Fibroblast of lung (primary cell): ENCODE data around the gene STARD9. TPM values are rescaled to one million over a fixed set of nuclear protein-coding genes. Genes with fewer than 3 reads are reported as not detected.
A peak's percentile ranks its signal among the peaks of the same experiment; 100 is the strongest.

ENCODE experiments used
- DNase-seq, 2 donors: peaks; one replicate each; pipeline versions ENCODE4 v3.0.0 to v3.0.0-alpha.2; 2010; ENCODE audit warnings: low read depth in 2 of 2
- H2AFZ ChIP-seq: 2 replicates; pipeline ENCODE4 v1.5.1; 2012; ENCODE audit warnings: low read length, control low read depth, inconsistent platforms
- H3K27ac ChIP-seq: 2 replicates; pipeline ENCODE4 v1.5.1; 2011; ENCODE audit warnings: low read length, control low read depth; ENCODE audit not compliant: insufficient read depth
- H3K27me3 ChIP-seq: 2 replicates; pipeline ENCODE4 v1.5.1; 2011; ENCODE audit warnings: mild to moderate bottlenecking, low read length; ENCODE audit not compliant: control insufficient read depth, insufficient read depth
- H3K36me3 ChIP-seq: 2 replicates; pipeline ENCODE4 v1.5.1; 2011; ENCODE audit warnings: low read length; ENCODE audit not compliant: control insufficient read depth, insufficient read depth
- H3K4me1 ChIP-seq: 2 replicates; pipeline ENCODE4 v1.5.1; 2011; ENCODE audit warnings: low read length; ENCODE audit not compliant: control insufficient read depth, insufficient read depth; ENCODE audit errors: extremely low read depth
- H3K4me2 ChIP-seq: 2 replicates; pipeline ENCODE4 v1.5.1; 2011; ENCODE audit warnings: low read length, control low read depth; ENCODE audit not compliant: insufficient read depth; ENCODE audit errors: extremely low read depth
- H3K4me3 ChIP-seq, 4 experiments: fragments of 200-600 bp in 1 of 4; sonication (generic) in 1 of 4; replicated peaks in 1 of 4; 2 replicates each; pipeline ENCODE4 v1.5.1; 2011 to 2016; ENCODE audit warnings: low read length in 4 of 4, low read depth in 3 of 4, mild to moderate bottlenecking in 3 of 4, control low read depth in 2 of 4, inconsistent platforms in 1 of 4, mixed read lengths in 1 of 4; ENCODE audit not compliant: insufficient read depth in 1 of 4; ENCODE audit errors: control extremely low read depth in 1 of 4
- H3K79me2 ChIP-seq: 2 replicates; pipeline ENCODE4 v1.5.1; 2012; ENCODE audit warnings: mild to moderate bottlenecking, low read length, inconsistent platforms; ENCODE audit not compliant: control insufficient read depth, insufficient read depth
- H3K9ac ChIP-seq: 2 replicates; pipeline ENCODE4 v1.5.1; 2011; ENCODE audit warnings: mild to moderate bottlenecking, low read length, control low read depth; ENCODE audit not compliant: insufficient read depth
- H3K9me3 ChIP-seq: 2 replicates; pipeline ENCODE4 v1.5.1; 2012; ENCODE audit warnings: low read depth, low read length; ENCODE audit not compliant: control insufficient read depth, insufficient read depth
- H4K20me1 ChIP-seq: 2 replicates; pipeline ENCODE4 v1.5.1; 2011; ENCODE audit warnings: low read length; ENCODE audit not compliant: control insufficient read depth, insufficient read depth; ENCODE audit errors: extremely low read depth
- EZH2 ChIP-seq: IDR thresholded peaks from 2 replicates; pipeline ENCODE4 v1.5.1; 2012; ENCODE audit warnings: low read length, control low read depth, mild to moderate bottlenecking; ENCODE audit errors: missing control alignments
- polyA plus RNA-seq, 2 donors: library from polyadenylated mRNA; depleted of rRNA in 1 of 2; stranded (reverse) in 1 of 2; unstranded in 1 of 2; fragments of >200 nt; gene quantifications; 2 replicates each; pipeline ENCODE4 v1.2.1, GENCODE V29; 2011 to 2012; ENCODE audit warnings: missing spikeins in 1 of 2
- total RNA-seq: library from RNA; depleted of rRNA; stranded (reverse); fragments of >200 nt; gene quantifications from 2 replicates; pipeline ENCODE4 v1.2.1, GENCODE V29; 2014
- TF ChIP-seq, protein P1 (sequence below), 2 donors: IDR thresholded peaks in 1 of 2; conservative IDR thresholded peaks in 1 of 2; 1 replicate in 1 of 2; 2 replicates in 1 of 2; pipeline ENCODE4 v1.5.1; 2011 to 2012; ENCODE audit warnings: low read length in 2 of 2, control low read depth in 1 of 2, inconsistent platforms in 1 of 2, low read depth in 1 of 2, mild to moderate bottlenecking in 1 of 2

STARD9 gene
- total and polyA plus RNA-seq, 2 donors (not counting 1 experiment from before 2014, with no cell fraction given), result 2.5 to 8.3 TPM

GRCh38 chr15:42605796-42606195 lies 30.4 kb downstream of the STARD9 start:
- Histone ChIP-seq H3K27ac (no peak overlapping the region), H3K4me2 (peak overlapping the region; percentile 25)

GRCh38 chr15:42608110-42608531 lies 32.7 kb downstream of the STARD9 start:
- TF ChIP-seq, protein P1, sequence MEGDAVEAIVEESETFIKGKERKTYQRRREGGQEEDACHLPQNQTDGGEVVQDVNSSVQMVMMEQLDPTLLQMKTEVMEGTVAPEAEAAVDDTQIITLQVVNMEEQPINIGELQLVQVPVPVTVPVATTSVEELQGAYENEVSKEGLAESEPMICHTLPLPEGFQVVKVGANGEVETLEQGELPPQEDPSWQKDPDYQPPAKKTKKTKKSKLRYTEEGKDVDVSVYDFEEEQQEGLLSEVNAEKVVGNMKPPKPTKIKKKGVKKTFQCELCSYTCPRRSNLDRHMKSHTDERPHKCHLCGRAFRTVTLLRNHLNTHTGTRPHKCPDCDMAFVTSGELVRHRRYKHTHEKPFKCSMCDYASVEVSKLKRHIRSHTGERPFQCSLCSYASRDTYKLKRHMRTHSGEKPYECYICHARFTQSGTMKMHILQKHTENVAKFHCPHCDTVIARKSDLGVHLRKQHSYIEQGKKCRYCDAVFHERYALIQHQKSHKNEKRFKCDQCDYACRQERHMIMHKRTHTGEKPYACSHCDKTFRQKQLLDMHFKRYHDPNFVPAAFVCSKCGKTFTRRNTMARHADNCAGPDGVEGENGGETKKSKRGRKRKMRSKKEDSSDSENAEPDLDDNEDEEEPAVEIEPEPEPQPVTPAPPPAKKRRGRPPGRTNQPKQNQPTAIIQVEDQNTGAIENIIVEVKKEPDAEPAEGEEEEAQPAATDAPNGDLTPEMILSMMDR (conservative IDR thresholded peaks at IDR 0.05 in 1 of 2, IDR thresholded peaks at IDR 0.05 in 1 of 2; ENCODE audit: low read depth in 1 of 2, low read length in 2 of 2), result no peak
- no peak for TF ChIP-seq EZH2
- Histone ChIP-seq H3K27me3 (no peaks in the 10 kb centered on the region), H3K4me1 (peaks cover 4% of the 10 kb centered on the region), H3K27ac (no peak overlapping the region), H3K4me3 (no peak overlapping the region), H3K36me3 (no peaks in the 10 kb centered on the region), H3K9me3 (no peaks in the 10 kb centered on the region), H3K4me2 (no peak overlapping the region), H2AFZ (no peak overlapping the region), H3K79me2 (no peaks in the 10 kb centered on the region), H3K9ac (no peak overlapping the region), H4K20me1 (no peaks in the 10 kb centered on the region)
- peak in 1 of 2 donors; percentile 75 for DNase-seq

More at GRCh38 chr15:42605796-42606195, 30.4 kb downstream of the STARD9 start:
- no peak for TF ChIP-seq EZH2
- TF ChIP-seq, protein P1 (conservative IDR thresholded peaks at IDR 0.05 in 1 of 2, IDR thresholded peaks at IDR 0.05 in 1 of 2; ENCODE audit: low read depth in 1 of 2, low read length in 2 of 2), result no peak
- no peak overlapping the region for H3K9ac ChIP-seq
- H3K36me3 ChIP-seq, result no peaks in the 10 kb centered on the region
- H3K79me2 ChIP-seq, result no peaks in the 10 kb centered on the region
- H3K27me3 ChIP-seq, result no peaks in the 10 kb centered on the region
- no peak overlapping the region for H3K4me3 ChIP-seq
- no peaks in the 10 kb centered on the region for H3K9me3 ChIP-seq
- no peak for DNase-seq
- peaks cover 4% of the 10 kb centered on the region for H3K4me1 ChIP-seq
- no peaks in the 10 kb centered on the region for H4K20me1 ChIP-seq
- H2AFZ ChIP-seq, result peak overlapping the region; percentile 31

DNA sequence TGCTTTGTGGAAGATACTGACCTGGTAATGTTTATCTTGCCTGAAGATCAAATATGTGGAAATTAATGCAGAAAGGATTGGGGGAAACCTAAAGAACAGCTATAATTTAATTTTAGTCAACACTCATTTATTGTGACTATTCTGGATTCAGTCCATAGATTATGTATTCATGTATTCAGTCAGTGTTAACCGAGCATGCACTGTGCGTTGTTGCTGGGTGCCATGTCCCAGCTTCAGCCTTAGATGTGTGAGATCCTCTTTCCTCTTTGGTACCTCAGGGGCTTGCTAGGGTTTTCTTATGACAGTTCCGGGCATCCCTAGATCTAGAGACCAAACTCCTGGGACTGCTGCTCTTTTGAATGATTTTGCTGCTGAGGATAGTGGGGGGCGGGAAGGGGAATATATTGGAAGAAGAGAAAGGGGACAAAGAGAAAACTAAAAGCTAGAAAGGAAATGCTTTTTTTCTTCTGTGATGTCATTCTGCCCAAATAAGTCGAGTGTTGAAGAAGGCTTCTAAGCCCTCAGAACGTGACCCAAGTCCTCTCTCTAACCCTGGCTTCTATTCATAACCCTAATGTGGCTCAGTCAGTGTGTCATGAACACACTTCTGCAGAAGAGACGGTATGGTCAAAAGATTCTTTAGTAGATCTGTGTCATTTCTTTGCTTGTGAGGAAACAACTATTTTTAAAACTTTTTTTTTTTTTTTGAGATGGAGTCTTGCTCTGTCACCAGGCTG lies 33.5 kb downstream of the STARD9 start:
- no peak overlapping the region for H3K9ac ChIP-seq

More for the DNA sequence above, 33.5 kb downstream of the STARD9 start:
- Histone ChIP-seq H4K20me1 (no peaks in the 10 kb centered on the region), H3K79me2 (no peaks in the 10 kb centered on the region), H3K4me2 (no peak overlapping the region), H3K9me3 (no peaks in the 10 kb centered on the region), H3K27ac (no peak overlapping the region), H3K27me3 (no peaks in the 10 kb centered on the region), H2AFZ (no peak overlapping the region), H3K4me1 (peaks cover 4% of the 10 kb centered on the region), H3K36me3 (no peaks in the 10 kb centered on the region), H3K4me3 (no peak overlapping the region)
- DNase-seq, result no peak
- no peak for TF ChIP-seq EZH2
- TF ChIP-seq, protein P1 (conservative IDR thresholded peaks at IDR 0.05 in 1 of 2, IDR thresholded peaks at IDR 0.05 in 1 of 2; ENCODE audit: low read depth in 1 of 2, low read length in 2 of 2), result no peak
